HepG2 (cell line): Measurements from ENCODE around the gene CERS6.

Source experiments
- MEF2D ChIP-seq: sonication (generic); formaldehyde crosslinking; IDR thresholded peaks from 2 replicates; pipeline ENCODE4 v1.5.1; 2020; ENCODE audit warnings: mild to moderate bottlenecking, missing genetic modification reagents
- POLR2A ChIP-seq, 2 experiments: IDR thresholded peaks; 2 replicates each; pipeline ENCODE4 v1.6.1; 2011; ENCODE audit warnings: low read depth in 2 of 2, low read length in 2 of 2, mild to moderate bottlenecking in 1 of 2, moderate library complexity in 1 of 2; ENCODE audit not compliant: insufficient read depth in 1 of 2
- SMAD3 ChIP-seq: sonication (generic); formaldehyde crosslinking; IDR thresholded peaks from 2 replicates; pipeline ENCODE4 v1.4.0; 2020; ENCODE audit warnings: missing genetic modification reagents
- TF ChIP-seq, protein P1 (sequence below): IDR thresholded peaks from 2 replicates; pipeline ENCODE4 v1.6.1; 2012; ENCODE audit warnings: inconsistent platforms
- TF ChIP-seq, protein P2 (sequence below), 2 experiments: fragments of 450-650 bp in 1 of 2; sonication (generic) in 1 of 2; formaldehyde crosslinking in 1 of 2; IDR thresholded peaks; 2 replicates each; pipeline versions ENCODE4 v1.6.1 to v1.8.0; 2016 to 2022; ENCODE audit warnings: antibody characterized with exemption in 1 of 2, mild to moderate bottlenecking in 1 of 2, missing genetic modification reagents in 1 of 2

DNA sequence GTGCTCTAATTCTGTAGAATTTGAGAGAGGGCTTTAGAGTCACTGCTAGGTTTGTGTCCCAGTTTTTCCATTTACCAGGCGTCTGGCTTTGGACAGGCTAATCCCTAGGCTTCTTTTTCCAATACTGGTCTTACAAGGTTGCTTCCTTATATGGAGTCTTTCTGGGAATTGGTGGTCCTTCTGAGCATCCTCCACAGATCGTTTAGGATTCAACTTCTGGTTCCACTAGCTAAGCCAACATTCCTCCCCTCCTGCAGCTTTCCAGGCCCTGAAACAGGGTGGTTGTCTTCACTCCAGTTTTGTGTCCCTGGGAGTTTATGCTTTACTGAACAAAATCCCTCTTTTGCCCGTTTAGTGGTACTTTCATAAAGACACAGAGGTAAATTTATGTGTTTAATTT is 170.6 kb downstream of the CERS6 start:
- TF ChIP-seq MEF2D (CRISPR knock-in tag): no peak
- TF ChIP-seq POLR2A (IDR thresholded peaks at IDR 0.05; ENCODE audit: insufficient read depth in 1 of 2, low read depth in 2 of 2, low read length in 2 of 2): no peak
- TF ChIP-seq, protein P1, sequence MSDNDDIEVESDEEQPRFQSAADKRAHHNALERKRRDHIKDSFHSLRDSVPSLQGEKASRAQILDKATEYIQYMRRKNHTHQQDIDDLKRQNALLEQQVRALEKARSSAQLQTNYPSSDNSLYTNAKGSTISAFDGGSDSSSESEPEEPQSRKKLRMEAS: no peak
- TF ChIP-seq, protein P2, sequence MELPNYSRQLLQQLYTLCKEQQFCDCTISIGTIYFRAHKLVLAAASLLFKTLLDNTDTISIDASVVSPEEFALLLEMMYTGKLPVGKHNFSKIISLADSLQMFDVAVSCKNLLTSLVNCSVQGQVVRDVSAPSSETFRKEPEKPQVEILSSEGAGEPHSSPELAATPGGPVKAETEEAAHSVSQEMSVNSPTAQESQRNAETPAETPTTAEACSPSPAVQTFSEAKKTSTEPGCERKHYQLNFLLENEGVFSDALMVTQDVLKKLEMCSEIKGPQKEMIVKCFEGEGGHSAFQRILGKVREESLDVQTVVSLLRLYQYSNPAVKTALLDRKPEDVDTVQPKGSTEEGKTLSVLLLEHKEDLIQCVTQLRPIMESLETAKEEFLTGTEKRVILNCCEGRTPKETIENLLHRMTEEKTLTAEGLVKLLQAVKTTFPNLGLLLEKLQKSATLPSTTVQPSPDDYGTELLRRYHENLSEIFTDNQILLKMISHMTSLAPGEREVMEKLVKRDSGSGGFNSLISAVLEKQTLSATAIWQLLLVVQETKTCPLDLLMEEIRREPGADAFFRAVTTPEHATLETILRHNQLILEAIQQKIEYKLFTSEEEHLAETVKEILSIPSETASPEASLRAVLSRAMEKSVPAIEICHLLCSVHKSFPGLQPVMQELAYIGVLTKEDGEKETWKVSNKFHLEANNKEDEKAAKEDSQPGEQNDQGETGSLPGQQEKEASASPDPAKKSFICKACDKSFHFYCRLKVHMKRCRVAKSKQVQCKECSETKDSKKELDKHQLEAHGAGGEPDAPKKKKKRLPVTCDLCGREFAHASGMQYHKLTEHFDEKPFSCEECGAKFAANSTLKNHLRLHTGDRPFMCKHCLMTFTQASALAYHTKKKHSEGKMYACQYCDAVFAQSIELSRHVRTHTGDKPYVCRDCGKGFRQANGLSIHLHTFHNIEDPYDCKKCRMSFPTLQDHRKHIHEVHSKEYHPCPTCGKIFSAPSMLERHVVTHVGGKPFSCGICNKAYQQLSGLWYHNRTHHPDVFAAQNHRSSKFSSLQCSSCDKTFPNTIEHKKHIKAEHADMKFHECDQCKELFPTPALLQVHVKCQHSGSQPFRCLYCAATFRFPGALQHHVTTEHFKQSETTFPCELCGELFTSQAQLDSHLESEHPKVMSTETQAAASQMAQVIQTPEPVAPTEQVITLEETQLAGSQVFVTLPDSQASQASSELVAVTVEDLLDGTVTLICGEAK (IDR thresholded peaks at IDR 0.05): no peak
- TF ChIP-seq, protein P2 (CRISPR knock-in tag; IDR thresholded peaks at IDR 0.05): no peak
- no peak for TF ChIP-seq SMAD3
